Esophagus squamous epithelium (tissue), 5 donors: ENCODE data around the gene HOXC10. TPM values are rescaled to one million over a fixed set of nuclear protein-coding genes. Genes with fewer than 3 reads are reported as not detected.

Experiments
- DNase-seq: peaks from one replicate; lab custom pipeline; 2025; lab: John Stamatoyannopoulos, UW
- H3K27ac ChIP-seq, 4 donors: fragments of 200-600 bp; sonication (generic); one replicate each; pipeline ENCODE4 v1.5.1; 2016 to 2019; ENCODE audit warnings: mild to moderate bottlenecking in 1 of 4
- H3K27me3 ChIP-seq, 4 donors: fragments of 200-600 bp; sonication (generic); 1 replicate in 3 of 4; 2 replicates in 1 of 4; pipeline versions ENCODE4 v1.5.1 to v1.6.0; 2017 to 2021; ENCODE audit warnings: antibody characterized with exemption in 1 of 4
- H3K36me3 ChIP-seq, 3 donors: fragments of 200-600 bp; sonication (generic); one replicate each; pipeline ENCODE4 v1.5.1; 2016 to 2019
- H3K4me1 ChIP-seq, 3 donors: fragments of 200-600 bp; sonication (generic); one replicate each; pipeline ENCODE4 v1.5.1; 2017 to 2019
- H3K4me3 ChIP-seq, 4 donors: fragments of 200-600 bp; sonication (generic); 1 replicate in 3 of 4; 2 replicates in 1 of 4; pipeline ENCODE4 v1.5.1; 2016 to 2019; ENCODE audit warnings: mild to moderate bottlenecking in 2 of 4, moderate library complexity in 1 of 4
- H3K9me3 ChIP-seq, 3 donors: fragments of 200-600 bp; sonication (generic); one replicate each; pipeline ENCODE4 v1.5.1; 2016 to 2019
- POLR2A ChIP-seq, 4 donors: fragments of 450-650 bp; IDR thresholded peaks; one replicate each; pipeline ENCODE4 v1.6.1; 2017; ENCODE audit warnings: antibody characterized with exemption in 4 of 4, mild to moderate bottlenecking in 4 of 4, moderate library complexity in 3 of 4
- WGBS, 2 donors: methylation state at CpG; one replicate each; pipeline ENCODE4 v1.1.5; 2018; 5-methylcytosine and 5-hydroxymethylcytosine counted together
- intact Hi-C: fragments of 100-400 bp; cut with DNase I; formaldehyde crosslinking; loops from one replicate; pipeline ENCODE4 v1.15.0; 2022
- total RNA-seq, 4 donors: library from RNA; depleted of rRNA; stranded (reverse); fragments of >200 nt; gene quantifications; one replicate each; pipeline ENCODE4 v1.1.0, GENCODE V29; 2016
- TF ChIP-seq, protein P1 (sequence below), 6 experiments: fragments of 450-650 bp in 4 of 6; fragments of 200-600 bp in 2 of 6; sonication (generic) in 2 of 6; IDR thresholded peaks; one replicate each; pipeline ENCODE4 v1.5.1; 2016 to 2019; ENCODE audit warnings: antibody characterized with exemption in 6 of 6, mild to moderate bottlenecking in 4 of 6, moderate library complexity in 4 of 6
- donor health status: DM: yes; HTN: yes; CAD: no.

The HOXC10 gene
- total RNA-seq, 4 donors from 2014 or later: 0.31 to 1.3 TPM; not detected in 2

- Histone ChIP-seq H3K36me3 (no peaks in the 10 kb centered on the region), H3K27me3 (peaks cover 39 to 100% (median 87%) of the 10 kb centered on the region in 4 donors), H3K9me3 (no peaks in the 10 kb centered on the region), H3K4me1 (peaks cover 0 to 44% (median 15%) of the 10 kb centered on the region in 3 donors), H3K4me3 (no peak overlapping the region), H3K27ac (no peak overlapping the region)
- TF ChIP-seq, protein P1, sequence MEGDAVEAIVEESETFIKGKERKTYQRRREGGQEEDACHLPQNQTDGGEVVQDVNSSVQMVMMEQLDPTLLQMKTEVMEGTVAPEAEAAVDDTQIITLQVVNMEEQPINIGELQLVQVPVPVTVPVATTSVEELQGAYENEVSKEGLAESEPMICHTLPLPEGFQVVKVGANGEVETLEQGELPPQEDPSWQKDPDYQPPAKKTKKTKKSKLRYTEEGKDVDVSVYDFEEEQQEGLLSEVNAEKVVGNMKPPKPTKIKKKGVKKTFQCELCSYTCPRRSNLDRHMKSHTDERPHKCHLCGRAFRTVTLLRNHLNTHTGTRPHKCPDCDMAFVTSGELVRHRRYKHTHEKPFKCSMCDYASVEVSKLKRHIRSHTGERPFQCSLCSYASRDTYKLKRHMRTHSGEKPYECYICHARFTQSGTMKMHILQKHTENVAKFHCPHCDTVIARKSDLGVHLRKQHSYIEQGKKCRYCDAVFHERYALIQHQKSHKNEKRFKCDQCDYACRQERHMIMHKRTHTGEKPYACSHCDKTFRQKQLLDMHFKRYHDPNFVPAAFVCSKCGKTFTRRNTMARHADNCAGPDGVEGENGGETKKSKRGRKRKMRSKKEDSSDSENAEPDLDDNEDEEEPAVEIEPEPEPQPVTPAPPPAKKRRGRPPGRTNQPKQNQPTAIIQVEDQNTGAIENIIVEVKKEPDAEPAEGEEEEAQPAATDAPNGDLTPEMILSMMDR (IDR thresholded peaks at IDR 0.05): no peak
- TF ChIP-seq POLR2A (IDR thresholded peaks at IDR 0.05): no peak
- WGBS, 2 donors: 2 to 18% methylated on average over 2 of the region's 2 CpGs
- DNase-seq: no peak
- intact Hi-C loops: no loop called here
These were observed 20.6 kb upstream of the HOXC10 start for GRCh38 chr12:53964315-53964713.

- Histone ChIP-seq H3K9me3 (no peaks in the 10 kb centered on the region), H3K4me1 (peaks cover 0 to 41% (median 15%) of the 10 kb centered on the region in 3 donors), H3K27ac (no peak overlapping the region), H3K27me3 (peaks cover 39 to 100% (median 88%) of the 10 kb centered on the region in 4 donors), H3K4me3 (peak overlapping the region in 1 of 4 donors; percentile 26), H3K36me3 (no peaks in the 10 kb centered on the region)
- WGBS, 2 donors: 6 to 7% methylated on average over 18 of the region's 18 CpGs
- TF ChIP-seq, protein P1 (IDR thresholded peaks at IDR 0.05): no peak
- no peak for TF ChIP-seq POLR2A (IDR thresholded peaks at IDR 0.05)
- no peak for DNase-seq
- intact Hi-C loops: no loop called here
These were observed 19.5 kb upstream of the HOXC10 start for GRCh38 chr12:53965281-53966084.

GRCh38 chr12:53966085-53966384 lies 18.9 kb upstream of the HOXC10 start:
- H3K27me3 ChIP-seq: peaks cover 35 to 100% (median 87%) of the 10 kb centered on the region in 4 donors
- peak overlapping the region in 1 of 4 donors; percentile 26 for H3K4me3 ChIP-seq
- no peaks in the 10 kb centered on the region for H3K36me3 ChIP-seq
- 8 to 19% methylated on average over 12 to 15 of the region's 15 CpGs for WGBS, 2 donors
- TF ChIP-seq, protein P1 (IDR thresholded peaks at IDR 0.05): no peak
- TF ChIP-seq POLR2A (IDR thresholded peaks at IDR 0.05): no peak
- no peak for DNase-seq
- intact Hi-C loops: no loop called here
- H3K4me1 ChIP-seq: peaks cover 0 to 36% (median 11%) of the 10 kb centered on the region in 3 donors
- no peaks in the 10 kb centered on the region for H3K9me3 ChIP-seq
- H3K27ac ChIP-seq: no peak overlapping the region

- WGBS, 2 donors: 19 to 25% methylated on average over 35 to 36 of the region's 36 CpGs
- Histone ChIP-seq H3K36me3 (no peaks in the 10 kb centered on the region), H3K4me3 (peak overlapping the region in 1 of 4 donors; percentile 26), H3K27ac (no peak overlapping the region), H3K4me1 (peaks cover 0 to 31% (median 10%) of the 10 kb centered on the region in 3 donors), H3K27me3 (peaks cover 36 to 100% (median 87%) of the 10 kb centered on the region in 4 donors), H3K9me3 (no peaks in the 10 kb centered on the region)
- DNase-seq: no peak
- intact Hi-C loops: no loop called here
- TF ChIP-seq, protein P1 (IDR thresholded peaks at IDR 0.05): no peak
- TF ChIP-seq POLR2A (IDR thresholded peaks at IDR 0.05): no peak
These were observed 18.4 kb upstream of the HOXC10 start for GRCh38 chr12:53966385-53967133.
